Germinal center (tissue), 1 donor: Measurements from ENCODE around the gene CNTNAP2.
"Not testable (repeated sequence)": the region's sequence is repeated elsewhere in the genome, so short reads cannot be mapped to it uniquely, and the experiment has no call there.

Experiments
- DNase-seq: peaks from one replicate; pipeline ENCODE4 v3.0.0; 2012; ENCODE audit warnings: mixed read lengths, low spot score

Gene CNTNAP2

GRCh38 chr7:147651601-147652000 lies 1535.0 kb downstream of the CNTNAP2 start:
- no peak for DNase-seq

- DNase-seq: no peak
Observed at GRCh38 chr7:147653456-147653855, 1536.9 kb downstream of the CNTNAP2 start.

- no peak for DNase-seq
Observed at GRCh38 chr7:147658392-147658967, 1541.9 kb downstream of the CNTNAP2 start.

- DNase-seq: no peak
Observed at GRCh38 chr7:147659036-147659995, 1542.7 kb downstream of the CNTNAP2 start.

GRCh38 chr7:147664541-147664940 lies 1547.9 kb downstream of the CNTNAP2 start:
- DNase-seq: no peak

- no peak for DNase-seq
Observed at GRCh38 chr7:147670759-147671158, 1554.2 kb downstream of the CNTNAP2 start.

GRCh38 chr7:147674705-147675104 lies 1558.1 kb downstream of the CNTNAP2 start:
- no peak for DNase-seq

- DNase-seq: no peak
Observed at GRCh38 chr7:147678943-147679342, 1562.3 kb downstream of the CNTNAP2 start.

- no peak for DNase-seq
Observed at GRCh38 chr7:147681530-147681929, 1564.9 kb downstream of the CNTNAP2 start.

GRCh38 chr7:147700702-147701101 lies 1584.1 kb downstream of the CNTNAP2 start:
- no peak for DNase-seq

- DNase-seq: no peak
Observed at GRCh38 chr7:147707926-147708325, 1591.3 kb downstream of the CNTNAP2 start.

GRCh38 chr7:147708871-147709270 lies 1592.3 kb downstream of the CNTNAP2 start:
- no peak for DNase-seq

GRCh38 chr7:147711447-147711846 lies 1594.8 kb downstream of the CNTNAP2 start:
- DNase-seq: no peak

- DNase-seq: no peak
Observed at GRCh38 chr7:147721962-147722830, 1605.6 kb downstream of the CNTNAP2 start.

GRCh38 chr7:147723536-147723935 lies 1606.9 kb downstream of the CNTNAP2 start:
- DNase-seq: no peak

GRCh38 chr7:147731311-147731710 lies 1614.7 kb downstream of the CNTNAP2 start:
- DNase-seq: no peak

- not testable (repeated sequence) for DNase-seq
Observed at GRCh38 chr7:147737559-147738214, 1621.1 kb downstream of the CNTNAP2 start.

GRCh38 chr7:147742301-147742700 lies 1625.7 kb downstream of the CNTNAP2 start:
- DNase-seq: no peak

- no peak for DNase-seq
Observed at GRCh38 chr7:147756300-147756699, 1639.7 kb downstream of the CNTNAP2 start.

GRCh38 chr7:147759327-147759943 lies 1642.8 kb downstream of the CNTNAP2 start:
- no peak for DNase-seq

GRCh38 chr7:147765301-147765700 lies 1648.7 kb downstream of the CNTNAP2 start:
- no peak for DNase-seq
